HG02943 (cell line): ENCODE results near the gene AAR2.

Source experiments
- ATAC-seq: cut with Tn5 transposase; IDR thresholded peaks from one replicate; pipeline ENCODE4 v1.9.1; 2021; ENCODE audit warnings: mild to moderate bottlenecking, low read depth, moderate library complexity; ENCODE audit not compliant: unreplicated experiment

The AAR2 gene

DNA sequence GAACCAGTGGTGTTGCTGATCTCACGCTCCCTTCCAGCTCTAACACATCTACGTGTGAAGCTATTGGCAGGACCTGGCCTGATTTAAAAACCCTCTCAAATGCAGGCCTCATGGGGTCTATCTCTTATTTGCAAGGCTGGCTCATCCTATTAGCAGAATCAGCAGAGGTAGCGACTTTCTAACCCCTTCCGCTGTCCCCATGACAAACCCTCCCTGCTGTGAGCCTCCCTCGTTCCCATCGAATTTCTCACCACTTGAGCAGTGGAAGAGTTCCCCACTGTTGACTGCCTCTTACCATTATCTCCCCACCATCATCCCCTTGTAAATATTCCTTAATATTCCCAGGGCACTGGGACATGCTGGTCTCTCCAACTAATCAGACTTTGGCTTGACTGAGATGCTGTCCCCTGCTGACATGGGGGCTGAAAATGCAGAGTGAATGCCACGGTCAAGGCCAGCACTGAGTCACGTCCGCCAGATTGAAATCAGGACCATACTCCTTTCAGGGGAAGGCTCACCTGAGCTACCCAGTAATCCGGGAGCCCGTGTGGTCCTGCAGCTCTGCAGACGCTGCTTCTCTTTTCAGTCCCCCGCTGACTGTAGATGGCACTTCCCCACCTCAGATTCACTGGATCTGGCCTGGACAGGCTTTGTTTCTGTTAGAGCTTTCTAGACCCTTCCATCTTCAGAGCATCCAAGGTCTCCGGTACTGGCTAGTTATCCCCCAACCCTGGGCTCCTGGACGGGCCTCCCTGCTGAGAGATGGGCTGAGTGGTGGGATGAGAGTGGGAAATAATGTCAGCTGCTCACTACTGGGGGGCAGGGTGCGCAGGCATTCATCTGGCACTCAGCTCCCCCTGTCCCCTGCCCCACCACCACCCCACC lies 23.1 kb downstream of the AAR2 start:
- no peak for ATAC-seq

GRCh38 chr20:36260316-36260715 lies 24.0 kb downstream of the AAR2 start:
- no peak for ATAC-seq

DNA sequence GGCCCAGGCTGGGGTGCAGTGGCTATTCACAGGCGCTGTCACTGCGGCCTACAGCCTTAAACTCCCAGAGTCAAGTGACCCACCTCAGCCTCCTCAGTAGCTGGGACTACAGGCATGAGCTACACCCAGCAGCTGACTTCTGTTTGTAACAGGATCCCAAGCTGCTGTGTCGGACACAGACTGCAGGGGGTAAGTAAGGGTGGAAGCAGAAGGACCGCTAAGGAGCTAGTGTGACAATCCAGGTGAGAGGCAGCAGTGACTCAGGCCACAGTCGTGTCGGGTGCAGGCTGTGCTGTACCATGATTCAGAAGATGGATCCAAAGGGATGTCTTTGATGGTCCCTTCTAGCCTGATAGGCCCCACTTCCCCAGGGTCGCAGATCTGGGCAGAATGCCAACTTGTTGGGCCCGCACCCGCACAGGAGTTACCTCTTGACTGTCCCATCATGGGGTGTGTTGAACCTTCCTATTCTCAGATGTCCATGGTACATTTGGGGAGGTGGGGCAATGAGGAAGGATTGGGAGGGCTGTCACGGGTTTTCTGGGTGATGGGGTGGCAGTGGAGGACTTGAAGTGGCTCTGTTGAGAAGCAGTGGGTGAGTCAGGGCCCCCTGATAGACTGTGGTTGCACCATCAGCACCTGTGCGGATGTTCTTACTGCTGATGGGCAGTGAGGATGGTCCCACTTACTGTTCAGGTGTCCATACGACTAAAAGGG lies 25.3 kb downstream of the AAR2 start:
- no peak for ATAC-seq

- no peak for ATAC-seq
These were observed 26.2 kb downstream of the AAR2 start for GRCh38 chr20:36262440-36262839.

DNA sequence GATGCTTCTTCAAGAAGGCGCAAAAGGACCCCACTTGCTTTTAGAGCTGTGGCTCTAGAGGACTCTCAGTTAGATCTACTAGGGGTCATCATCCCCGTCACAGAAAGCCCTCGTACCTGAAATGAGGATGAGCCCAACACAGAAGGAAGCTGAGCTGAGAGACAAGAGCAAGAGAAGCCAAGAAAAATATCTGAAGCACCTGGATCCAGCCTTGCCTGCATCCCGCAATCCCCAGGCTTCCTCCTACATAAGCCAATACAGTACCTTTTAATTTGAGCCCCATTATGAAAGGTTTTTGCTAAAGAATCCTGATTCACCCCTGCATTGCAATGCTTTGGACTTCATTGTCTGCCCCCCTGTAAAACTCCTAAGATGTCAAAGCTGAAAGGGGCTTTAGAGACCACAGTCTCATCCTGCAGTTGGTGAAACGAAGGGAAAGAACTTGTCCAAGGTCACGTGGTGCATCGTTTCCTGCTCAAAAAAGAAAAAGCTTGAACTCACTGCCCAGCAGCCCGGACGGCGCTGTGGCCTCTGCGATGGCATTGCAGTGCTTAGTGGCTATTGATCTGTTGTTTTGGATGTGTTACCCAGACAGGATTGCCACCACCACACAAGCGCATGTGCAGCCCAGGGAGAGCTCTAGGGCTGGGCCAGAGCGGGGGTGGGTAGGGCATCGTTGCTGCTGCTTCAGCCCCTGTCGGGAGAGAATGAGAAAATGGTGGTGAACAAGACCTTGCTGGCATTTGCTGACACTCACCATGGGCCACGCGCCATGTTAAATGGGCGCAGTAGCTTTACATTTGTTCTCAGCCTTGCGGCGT lies 28.4 kb downstream of the AAR2 start:
- ATAC-seq = no peak

DNA sequence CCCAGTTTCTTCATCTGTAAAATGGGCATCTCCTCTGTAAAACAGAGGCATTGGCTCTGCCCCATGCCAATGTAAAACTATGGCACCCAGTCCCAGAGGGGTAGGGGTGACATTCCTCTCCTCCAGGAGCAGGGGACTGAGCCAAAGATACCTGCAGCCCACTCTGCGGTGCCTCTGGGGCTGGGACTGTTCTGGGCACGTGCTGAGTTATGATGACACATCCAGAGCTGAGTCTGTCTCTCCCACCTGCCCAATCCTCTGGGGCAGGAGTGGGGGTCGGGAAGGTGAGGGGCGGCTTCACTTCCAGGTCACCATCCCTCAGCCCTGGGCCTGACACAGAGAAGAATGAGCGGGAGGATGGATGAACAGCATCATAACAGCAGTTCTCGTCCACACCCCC lies 29.9 kb downstream of the AAR2 start:
- ATAC-seq = no peak

- no peak for ATAC-seq
These were observed 31.5 kb downstream of the AAR2 start for GRCh38 chr20:36267605-36268381.

GRCh38 chr20:36268440-36269342 lies 32.4 kb downstream of the AAR2 start:
- no peak for ATAC-seq

DNA sequence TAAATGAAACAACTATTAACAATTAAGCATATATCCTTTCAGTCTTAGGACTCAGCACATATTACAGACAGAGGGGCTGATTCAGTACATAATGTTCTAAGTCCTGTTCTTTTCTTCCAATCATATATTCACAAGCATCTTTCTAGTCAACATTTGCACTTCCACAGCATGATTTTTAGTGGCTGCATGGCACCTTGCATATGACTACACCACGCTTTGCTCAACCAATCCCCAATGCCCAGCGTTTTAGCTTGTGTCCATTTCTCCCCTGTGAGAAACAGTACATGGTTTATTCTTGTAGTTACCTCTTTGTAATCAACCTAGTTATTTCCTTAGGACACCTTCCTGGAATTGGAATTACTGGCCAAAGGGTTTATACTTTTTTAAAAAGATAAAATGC lies 33.2 kb downstream of the AAR2 start:
- ATAC-seq = no peak

- ATAC-seq = no peak
These were observed 34.7 kb downstream of the AAR2 start for GRCh38 chr20:36270744-36271638.

DNA sequence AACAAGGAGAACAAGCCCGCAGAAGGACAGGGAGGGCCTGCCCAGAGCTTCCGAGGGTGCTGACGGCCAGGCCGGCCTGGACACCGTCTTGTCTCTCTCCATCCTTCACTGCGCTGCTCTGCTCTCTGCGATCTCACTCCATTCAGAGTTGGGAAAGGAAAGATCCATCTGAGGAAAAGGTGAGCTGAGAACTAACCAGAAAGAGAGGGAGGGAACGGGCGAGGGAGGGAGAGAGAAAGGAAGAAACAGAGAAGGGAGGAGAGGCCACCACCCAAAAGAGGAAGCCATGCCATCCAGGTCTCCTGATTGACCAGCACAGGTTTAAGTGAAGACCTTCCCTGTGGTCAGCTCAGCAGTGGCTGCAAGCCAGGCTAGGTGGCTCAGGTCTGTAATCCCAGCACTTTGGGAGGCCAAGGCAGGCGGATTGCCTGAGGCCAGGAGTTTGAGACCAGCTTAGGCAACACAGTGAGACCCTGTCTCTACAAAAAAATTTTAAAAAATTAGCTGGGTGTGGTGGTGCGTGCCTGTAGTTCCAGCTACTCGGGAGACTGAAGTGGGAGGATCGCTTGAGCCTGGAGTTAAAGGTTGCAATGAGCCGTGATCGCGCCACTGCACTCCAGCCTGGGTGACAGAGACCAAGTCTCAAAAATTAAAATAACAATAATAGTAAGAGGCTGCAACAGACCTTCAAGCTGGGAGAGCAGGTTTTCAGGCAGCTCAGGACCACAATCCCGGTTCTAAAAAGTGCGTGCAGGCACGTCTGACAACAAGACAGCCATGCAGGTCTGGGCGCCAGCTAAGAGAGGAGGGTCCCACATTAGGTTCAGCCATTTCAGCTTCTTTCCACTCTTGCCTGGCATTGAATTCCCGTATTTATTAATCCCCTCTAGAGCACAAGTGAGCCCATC lies 35.6 kb downstream of the AAR2 start:
- no peak for ATAC-seq

DNA sequence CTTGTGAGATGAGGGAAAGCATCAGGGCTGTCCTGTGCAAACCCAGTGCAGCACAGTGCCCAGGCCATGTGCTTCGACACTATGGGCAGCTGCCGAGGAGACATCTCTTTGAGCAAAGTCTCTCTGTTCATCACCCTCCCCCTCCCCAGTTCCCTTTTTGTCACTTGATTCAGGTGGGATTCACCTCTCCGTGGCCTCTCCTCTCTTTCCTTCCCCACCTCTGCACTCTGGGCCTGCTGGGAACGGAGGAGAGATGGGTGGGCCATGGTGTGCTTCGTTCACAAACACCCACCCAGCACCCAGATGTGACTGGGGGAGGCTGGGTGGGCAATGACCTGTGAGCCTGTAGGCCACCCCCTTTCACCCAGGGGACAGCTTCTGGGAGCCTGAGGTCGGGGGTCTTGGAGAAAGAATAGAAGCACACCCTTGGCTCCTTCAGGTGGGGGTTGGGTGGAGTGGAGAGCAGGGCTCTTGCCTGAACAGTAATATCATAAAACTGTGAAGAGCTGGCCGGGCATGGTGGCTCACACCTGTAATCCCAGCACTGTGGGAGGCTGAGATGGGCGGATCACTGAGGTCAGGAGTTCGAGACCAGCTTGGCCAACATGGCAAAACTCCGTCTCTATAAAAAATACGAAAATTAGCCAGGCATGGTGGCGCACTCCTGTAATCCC lies 36.4 kb downstream of the AAR2 start:
- ATAC-seq = no peak

DNA sequence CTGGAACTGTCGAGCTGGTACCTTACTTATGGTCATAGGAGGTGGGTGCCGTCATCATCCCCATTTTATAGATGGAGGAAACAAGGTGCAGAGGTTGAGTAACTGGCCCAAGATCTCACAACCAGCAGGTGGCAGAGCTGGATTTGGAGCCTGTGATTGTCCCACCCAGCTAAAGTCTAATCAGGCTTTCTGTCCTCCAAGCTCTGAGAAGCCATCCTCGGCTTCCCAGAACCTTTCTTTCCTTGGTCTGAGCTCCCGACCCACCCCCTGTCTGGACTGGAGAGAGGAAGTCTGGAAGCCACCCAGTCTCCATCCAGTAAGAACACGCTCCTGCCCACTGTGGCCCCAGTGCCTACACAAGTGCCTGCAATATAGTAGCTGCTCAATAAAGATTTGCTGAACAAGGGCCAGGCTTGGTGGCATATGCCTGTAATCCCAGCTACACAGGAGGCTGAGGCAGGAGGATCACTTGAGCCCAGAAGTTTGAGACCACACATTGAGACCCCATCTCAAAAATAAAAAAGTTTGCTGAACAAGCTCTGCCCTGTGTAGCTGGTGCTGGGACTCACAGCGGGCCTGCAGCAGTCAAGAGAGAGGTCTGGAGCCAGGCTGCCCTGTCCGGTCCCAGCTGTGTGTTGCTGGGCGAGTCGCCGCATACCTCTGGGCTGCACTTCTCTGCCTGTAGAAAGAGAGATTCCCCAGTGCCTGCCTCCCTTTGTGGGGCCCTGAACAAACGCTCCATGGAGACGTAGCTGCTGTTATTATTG lies 37.3 kb downstream of the AAR2 start:
- ATAC-seq = no peak

DNA sequence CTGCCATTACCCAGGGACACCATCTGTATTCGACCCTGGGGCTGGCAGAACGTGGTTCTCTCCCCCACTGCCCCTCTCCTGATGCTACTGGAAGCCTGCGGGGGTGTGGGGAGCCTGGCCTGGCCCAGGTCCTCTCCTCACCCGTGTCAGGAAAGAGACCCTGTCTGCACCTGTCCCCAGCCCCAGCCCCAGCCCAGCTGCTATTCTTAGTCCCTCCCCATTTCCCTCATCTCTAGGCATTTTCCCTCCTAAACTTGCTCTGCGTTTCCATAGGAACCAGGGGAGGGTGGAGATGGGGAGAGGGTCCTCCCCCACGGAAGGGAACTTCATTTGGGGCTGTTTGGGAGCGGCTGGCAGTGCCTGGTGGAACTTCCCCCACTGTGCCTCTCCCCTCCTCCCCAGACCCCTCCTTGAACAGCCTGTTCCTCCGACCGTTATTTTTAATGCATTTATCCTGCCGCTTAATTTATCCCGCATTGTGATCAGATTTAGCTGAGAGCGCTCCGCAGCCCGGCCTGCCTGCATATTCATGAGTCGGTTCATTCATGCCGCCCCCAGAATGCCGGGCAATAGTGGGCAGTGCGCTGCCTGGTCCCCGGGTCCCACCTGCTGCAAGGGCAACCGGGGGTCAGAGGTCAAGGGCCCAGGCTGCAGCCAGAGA lies 38.0 kb downstream of the AAR2 start:
- ATAC-seq = no peak

DNA sequence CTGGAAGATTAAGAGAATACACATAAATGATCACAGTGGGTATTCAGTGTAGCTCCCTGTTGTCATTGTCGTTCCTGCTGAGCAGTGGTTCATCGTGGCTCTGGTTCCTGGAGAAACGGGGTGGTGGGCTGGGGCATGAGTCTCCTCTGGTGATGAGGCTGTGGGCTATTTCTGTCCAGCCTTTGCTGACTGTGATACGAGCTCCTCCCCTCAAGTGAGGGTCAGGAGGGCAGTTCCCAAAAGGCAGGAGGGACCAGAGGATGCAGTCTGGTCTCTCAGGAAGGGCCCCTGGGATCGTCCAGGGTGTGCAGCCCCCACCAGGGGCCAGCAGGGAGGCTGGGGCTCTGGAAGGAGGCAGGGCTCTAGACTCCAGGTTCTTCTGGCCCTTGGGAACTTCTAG lies 38.7 kb downstream of the AAR2 start:
- ATAC-seq = no peak
